Transverse colon (tissue), 4 donors: ENCODE results near the gene ANKRD34A.

Experiments
- CTCF ChIP-seq, 5 experiments: fragments of 200-600 bp in 3 of 5; fragments of 450-650 bp in 2 of 5; sonication (generic) in 3 of 5; IDR thresholded peaks; 1 replicate in 2 of 5; 2 replicates in 3 of 5; pipeline ENCODE4 v1.5.1; 2016 to 2017; ENCODE audit warnings: antibody characterized with exemption in 5 of 5, inconsistent platforms in 3 of 5, mild to moderate bottlenecking in 2 of 5, moderate library complexity in 1 of 5
- POLR2A ChIP-seq: fragments of 450-650 bp; IDR thresholded peaks from one replicate; pipeline ENCODE4 v1.6.1; 2016; ENCODE audit warnings: antibody characterized with exemption, mild to moderate bottlenecking, moderate library complexity
- POLR2AphosphoS5 ChIP-seq, 3 donors: sonication (generic); formaldehyde crosslinking; IDR thresholded peaks; one replicate each; pipeline ENCODE4 v1.6.1; 2016; ENCODE audit warnings: antibody characterized with exemption in 3 of 3

GRCh38 chr1:145967288-145967687, 2.9 kb upstream of the ANKRD34A start:
- TF ChIP-seq POLR2AphosphoS5 (IDR thresholded peaks at IDR 0.05): no peak
- no peak for TF ChIP-seq POLR2A
- no peak for TF ChIP-seq CTCF (IDR thresholded peaks at IDR 0.05)
